Ishikawa (cell line): ENCODE results near the gene GABRR2.

ENCODE experiments used
- CEBPB ChIP-seq: IDR thresholded peaks from 2 replicates; pipeline ENCODE4 v1.6.1; 2012
- CREB1 ChIP-seq: IDR thresholded peaks from 2 replicates; pipeline ENCODE4 v1.6.1; 2012; ENCODE audit warnings: low read depth
- EGR1 ChIP-seq: IDR thresholded peaks from 2 replicates; pipeline ENCODE4 v1.6.1; 2012
- EP300 ChIP-seq: IDR thresholded peaks from 2 replicates; pipeline ENCODE4 v1.6.1; 2012; ENCODE audit warnings: borderline replicate concordance
- FOXM1 ChIP-seq: IDR thresholded peaks from 2 replicates; pipeline ENCODE4 v1.6.1; 2012; ENCODE audit warnings: low read depth, borderline replicate concordance
- MAX ChIP-seq: IDR thresholded peaks from 2 replicates; pipeline ENCODE4 v1.6.1; 2012
- NFIC ChIP-seq: IDR thresholded peaks from 2 replicates; pipeline ENCODE4 v1.6.1; 2012
- RAD21 ChIP-seq: IDR thresholded peaks from 2 replicates; pipeline ENCODE4 v1.6.1; 2012; ENCODE audit warnings: low read depth
- REST ChIP-seq: IDR thresholded peaks from 2 replicates; pipeline ENCODE4 v1.6.1; 2012; ENCODE audit warnings: low read depth, mild to moderate bottlenecking
- TAF1 ChIP-seq: IDR thresholded peaks from 2 replicates; pipeline ENCODE4 v1.6.1; 2012; ENCODE audit warnings: low read depth, mild to moderate bottlenecking
- TCF12 ChIP-seq: IDR thresholded peaks from 2 replicates; pipeline ENCODE4 v1.6.1; 2012; ENCODE audit warnings: low read depth
- TEAD4 ChIP-seq: IDR thresholded peaks from 2 replicates; pipeline ENCODE4 v1.6.1; 2012
- USF1 ChIP-seq: IDR thresholded peaks from 2 replicates; pipeline ENCODE4 v1.6.1; 2012
- YY1 ChIP-seq: IDR thresholded peaks from 2 replicates; pipeline ENCODE4 v1.6.1; 2012; ENCODE audit warnings: low read depth
- ZBTB7A ChIP-seq: IDR thresholded peaks from 2 replicates; pipeline ENCODE4 v1.6.1; 2012; ENCODE audit warnings: low read depth

Gene GABRR2

GRCh38 chr6:89222712-89223039 lies 92.4 kb downstream of the GABRR2 start:
- no peak for TF ChIP-seq TAF1
- no peak for TF ChIP-seq EGR1
- no peak for TF ChIP-seq MAX
- no peak for TF ChIP-seq TCF12
- TF ChIP-seq EP300: no peak
- TF ChIP-seq TEAD4: no peak
- no peak for TF ChIP-seq RAD21
- TF ChIP-seq CREB1: no peak
- no peak for TF ChIP-seq FOXM1
- TF ChIP-seq YY1: no peak
- TF ChIP-seq REST: no peak
- no peak for TF ChIP-seq NFIC
- no peak for TF ChIP-seq USF1
- TF ChIP-seq CEBPB: no peak
- TF ChIP-seq ZBTB7A: no peak

GRCh38 chr6:89221971-89222711 lies 93.0 kb downstream of the GABRR2 start:
- TF ChIP-seq YY1 (no peak), USF1 (no peak), ZBTB7A (no peak), TCF12 (no peak), CEBPB (no peak), MAX (no peak), TEAD4 (no peak), REST (no peak), NFIC (no peak), CREB1 (no peak), EP300 (no peak), TAF1 (no peak), EGR1 (no peak), FOXM1 (no peak), RAD21 (no peak)

GRCh38 chr6:89221129-89221528 lies 94.0 kb downstream of the GABRR2 start:
- no peak for TF ChIP-seq TEAD4
- TF ChIP-seq NFIC: no peak
- no peak for TF ChIP-seq FOXM1
- no peak for TF ChIP-seq CEBPB
- no peak for TF ChIP-seq YY1
- TF ChIP-seq EP300: no peak
- no peak for TF ChIP-seq USF1
- no peak for TF ChIP-seq REST
- TF ChIP-seq MAX: no peak
- TF ChIP-seq TAF1: no peak
- TF ChIP-seq RAD21: no peak
- TF ChIP-seq ZBTB7A: no peak
- no peak for TF ChIP-seq TCF12
- no peak for TF ChIP-seq EGR1
- no peak for TF ChIP-seq CREB1

GRCh38 chr6:89217299-89217910 lies 97.7 kb downstream of the GABRR2 start, which contains the start of gene GABRR1:
Gene GABRR1, minus strand, starts transcription at chr6:89217358. Its CDS starts 36 bp downstream, at chr6:89217322.
- TF ChIP-seq USF1: no peak
- TF ChIP-seq TCF12: no peak
- TF ChIP-seq NFIC: no peak
- TF ChIP-seq CEBPB: no peak
- no peak for TF ChIP-seq EP300
- no peak for TF ChIP-seq FOXM1
- TF ChIP-seq YY1: no peak
- TF ChIP-seq CREB1: no peak
- no peak for TF ChIP-seq ZBTB7A
- no peak for TF ChIP-seq TEAD4
- no peak for TF ChIP-seq EGR1
- TF ChIP-seq MAX: no peak
